T47D (cell line): ENCODE data around the gene LRRC17.
"Not testable (repeated sequence)": the region's sequence is repeated elsewhere in the genome, so short reads cannot be mapped to it uniquely, and the experiment has no call there.

ENCODE experiments used
- DNase-seq, 2 experiments: peaks; one replicate each; pipeline versions ENCODE4 v3.0.0 to v3.0.0-alpha.2; 2011 to 2012; ENCODE audit warnings: low read depth in 1 of 2, low spot score in 1 of 2
- JUND ChIP-seq: IDR thresholded peaks from 2 replicates; pipeline ENCODE4 v1.6.1; 2012; ENCODE audit warnings: low read depth
- in situ Hi-C: cut with HindIII; loops from 2 replicates; pipeline ENCODE4 v1.10.0; 2016; ENCODE audit warnings: low sequenced_read_pairs, low pct_unique_long_range_greater_than_20kb

Gene LRRC17

DNA sequence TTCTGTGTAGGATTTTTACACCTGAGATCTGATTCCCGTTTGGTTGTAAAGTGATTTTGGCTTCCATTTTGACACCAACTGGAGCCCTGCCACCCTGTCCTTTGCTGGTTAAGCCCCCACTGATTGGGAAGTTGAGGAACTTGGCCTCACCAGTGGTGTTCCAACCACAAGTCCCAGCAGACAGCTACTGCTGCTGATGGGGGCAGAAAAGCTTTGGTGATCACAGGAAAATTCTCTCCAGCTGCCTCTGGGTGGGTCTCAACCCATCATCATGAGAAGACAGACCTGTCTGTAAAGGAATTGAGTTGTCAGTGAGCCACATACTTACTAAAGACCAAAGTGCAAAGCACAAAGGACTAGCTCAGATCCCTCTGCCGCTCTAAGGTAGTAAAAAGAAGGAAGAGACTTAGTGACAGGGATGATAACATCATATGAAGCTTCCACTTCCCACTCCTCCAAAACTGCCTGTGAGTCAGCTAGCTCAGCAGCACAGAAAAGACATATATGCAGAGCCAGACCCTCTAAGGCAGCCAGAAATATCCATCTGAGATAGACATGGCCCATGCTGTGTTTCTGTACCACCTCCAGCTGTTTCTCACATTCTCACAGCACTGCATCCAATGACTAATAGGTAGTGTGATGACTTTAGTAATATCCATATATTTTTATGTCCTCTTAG, 22.4 kb upstream of the LRRC17 start:
- in situ Hi-C loops = no loop called here
- DNase-seq = no peak
- no peak for TF ChIP-seq JUND

DNA sequence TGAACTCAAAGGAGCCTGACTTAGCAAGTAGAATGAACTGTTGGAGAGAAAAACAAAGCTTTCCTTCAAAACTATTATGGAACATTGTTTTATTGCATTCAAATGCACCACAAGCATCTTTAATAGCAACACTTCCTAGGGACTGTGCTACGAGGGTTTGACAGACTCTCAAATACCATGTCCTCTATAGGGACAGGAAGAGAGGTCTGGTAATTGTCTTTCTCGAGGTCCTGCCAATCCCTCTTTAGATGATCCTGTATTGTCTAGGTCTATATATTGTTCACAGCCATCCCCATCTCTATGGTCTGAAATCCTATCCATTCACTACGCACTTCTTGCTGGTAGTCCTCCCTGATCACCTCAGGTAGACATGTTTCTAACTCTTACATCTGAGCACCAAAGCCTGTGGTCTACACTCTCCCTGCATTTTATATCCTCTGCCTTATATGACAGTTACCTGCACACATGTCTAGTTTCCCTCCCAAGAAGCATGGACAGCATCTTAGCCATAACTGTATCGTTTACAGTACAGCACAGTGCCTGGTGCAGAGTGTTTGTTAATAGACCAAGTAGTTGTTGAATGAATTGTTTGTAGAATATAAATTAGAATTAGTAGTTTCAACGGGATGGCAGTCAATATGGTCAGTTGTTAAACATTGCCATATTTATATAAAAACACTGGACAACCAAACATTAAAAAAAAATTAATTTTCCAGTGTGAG, 21.7 kb upstream of the LRRC17 start:
- no peak for TF ChIP-seq JUND
- no peak for DNase-seq
- in situ Hi-C loops = no loop called here

DNA sequence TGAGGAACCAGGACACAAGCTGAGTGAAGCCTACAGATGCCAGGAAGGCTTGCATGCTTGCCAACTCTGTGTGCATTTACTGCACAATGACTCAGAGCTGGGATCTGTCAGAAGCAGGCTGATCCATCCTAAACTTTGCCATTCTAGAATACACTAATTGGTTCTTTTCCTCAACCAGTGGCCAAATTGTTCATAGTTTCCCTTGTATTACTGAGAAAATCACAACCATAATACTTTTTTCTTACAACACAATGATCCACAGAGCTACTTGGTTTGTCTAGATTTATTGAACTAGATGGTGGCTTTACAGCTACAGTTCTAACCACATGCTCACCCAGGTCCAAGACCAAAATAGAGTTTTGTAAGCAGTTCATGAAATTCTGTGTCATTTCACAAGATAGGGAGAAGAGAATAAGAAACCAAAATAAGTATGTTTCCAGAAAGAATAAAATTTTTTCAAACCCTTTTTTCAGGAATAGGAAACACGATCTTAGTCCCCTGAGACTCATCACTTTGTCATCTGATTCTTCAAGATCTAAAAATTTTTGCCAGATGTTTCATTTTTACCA, 21.0 kb upstream of the LRRC17 start:
- DNase-seq = no peak
- no peak for TF ChIP-seq JUND
- in situ Hi-C loops = no loop called here

DNA sequence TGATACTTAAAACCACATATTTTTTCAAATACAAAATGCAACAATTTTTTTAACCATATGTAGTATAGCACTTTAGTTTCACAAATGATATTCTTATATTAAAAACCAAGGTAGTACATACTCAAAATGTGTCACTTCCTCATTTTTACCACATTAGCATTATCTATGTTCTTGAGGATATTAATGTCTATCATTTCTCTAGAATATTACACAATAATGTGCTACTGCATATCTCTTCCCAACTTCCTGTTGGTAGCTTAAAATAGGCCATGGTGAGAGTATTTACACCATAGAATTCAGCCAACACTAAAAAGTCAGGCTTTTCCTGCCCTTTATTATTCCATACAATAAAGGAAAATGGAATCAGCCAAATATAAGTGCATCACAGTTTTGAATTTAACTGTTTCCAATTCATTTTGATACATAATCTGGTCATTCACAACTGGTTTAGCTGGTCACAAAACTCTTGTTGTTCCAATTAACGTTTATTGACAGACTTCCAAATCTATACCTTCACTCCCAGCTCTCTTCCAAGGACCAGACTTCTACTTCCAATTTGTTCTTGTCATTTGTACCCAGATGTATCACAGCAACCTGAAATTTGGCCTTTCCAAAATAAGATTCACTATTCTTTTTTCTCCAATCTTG, 20.0 kb upstream of the LRRC17 start:
- no peak for DNase-seq
- in situ Hi-C loops = no loop called here
- TF ChIP-seq JUND = no peak

DNA sequence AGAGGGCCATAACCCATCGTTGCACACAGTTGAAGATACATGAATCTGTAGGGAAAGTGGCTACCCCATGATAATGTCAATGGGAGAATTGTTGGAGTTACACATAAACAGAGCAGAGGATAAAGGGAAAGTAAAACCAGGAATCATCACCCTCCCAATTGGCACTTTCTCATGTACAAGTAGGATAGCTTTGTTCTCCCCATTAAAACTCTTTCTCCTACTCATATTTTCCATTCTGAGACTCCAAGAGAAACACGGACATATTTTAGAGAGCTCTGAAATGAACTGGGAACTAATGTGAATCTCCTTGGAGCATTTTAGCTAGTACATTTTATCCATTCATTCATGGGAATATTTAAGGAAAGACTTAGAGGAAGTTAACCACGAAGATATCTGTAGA, 17.2 kb upstream of the LRRC17 start:
- in situ Hi-C loops = no loop called here
- no peak for DNase-seq
- no peak for TF ChIP-seq JUND

DNA sequence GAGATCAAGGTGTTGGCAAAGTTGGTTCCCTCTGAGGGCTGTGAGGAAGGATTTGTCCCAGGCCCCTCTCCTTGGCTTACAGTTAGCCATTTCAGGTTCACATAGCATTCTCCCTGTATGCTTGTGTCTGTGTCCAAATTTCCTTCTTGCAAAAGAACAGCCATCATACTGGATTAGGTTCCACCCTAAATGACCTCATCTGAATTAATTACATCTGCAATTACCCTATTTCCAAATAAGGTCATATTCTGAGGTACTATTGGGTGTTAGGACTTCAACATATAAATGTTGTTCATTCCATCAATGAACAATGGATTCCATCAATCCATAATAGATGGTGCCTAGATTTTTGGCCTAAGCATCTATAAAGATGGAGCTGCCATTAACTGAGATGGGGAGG, 16.2 kb upstream of the LRRC17 start:
- DNase-seq = no peak
- no peak for TF ChIP-seq JUND
- in situ Hi-C loops = no loop called here

DNA sequence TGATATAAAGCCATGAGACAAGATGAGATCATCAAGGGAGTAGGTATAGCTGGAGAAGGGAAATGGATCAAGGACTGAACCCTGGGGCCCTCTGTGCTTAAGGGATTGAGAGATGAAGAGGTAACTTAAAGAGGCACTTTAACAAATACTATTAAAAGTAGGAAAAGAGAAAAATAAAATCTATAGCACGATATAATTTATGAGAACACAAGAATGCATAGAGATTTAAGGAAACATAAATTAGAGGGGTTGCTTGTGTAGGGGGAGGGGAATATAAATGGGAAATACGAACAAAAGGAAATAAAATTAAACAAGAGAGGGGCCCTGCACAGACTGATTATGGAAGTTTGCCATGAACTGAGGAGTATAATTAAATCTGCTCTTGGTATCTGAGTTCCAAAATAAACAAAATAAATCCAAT, 15.6 kb upstream of the LRRC17 start:
- no peak for DNase-seq
- in situ Hi-C loops = no loop called here
- TF ChIP-seq JUND = no peak

DNA sequence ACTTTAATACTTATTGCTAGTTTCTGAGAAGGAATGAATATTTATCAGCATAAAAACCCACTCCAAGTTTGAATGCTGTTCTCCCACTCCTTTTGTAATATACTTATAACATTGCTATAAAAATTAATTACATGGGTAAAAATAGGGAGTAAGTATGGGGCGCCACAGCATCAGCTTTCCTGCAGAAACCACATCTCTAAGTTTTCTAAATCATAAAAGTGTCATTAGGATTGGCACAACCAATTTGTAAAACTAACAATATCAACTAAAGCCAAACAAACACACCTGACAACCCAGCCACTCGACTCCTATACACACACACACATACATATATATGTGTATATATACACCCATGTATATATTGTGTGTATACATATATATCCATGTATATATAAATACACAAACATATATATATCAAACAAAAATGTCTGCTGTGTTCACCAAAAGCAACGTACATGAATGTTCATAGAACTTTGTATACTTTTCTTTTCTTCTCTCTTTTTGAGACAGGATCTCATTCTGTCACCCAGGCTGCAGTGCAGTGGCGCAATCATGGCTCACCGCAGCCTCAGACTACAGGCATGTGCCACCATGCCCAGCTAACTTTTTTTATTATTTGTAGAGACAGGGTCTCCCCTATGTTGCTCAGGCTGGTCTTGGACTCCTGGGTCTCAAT, 14.8 kb upstream of the LRRC17 start:
- no peak for DNase-seq
- in situ Hi-C loops = no loop called here
- no peak for TF ChIP-seq JUND

DNA sequence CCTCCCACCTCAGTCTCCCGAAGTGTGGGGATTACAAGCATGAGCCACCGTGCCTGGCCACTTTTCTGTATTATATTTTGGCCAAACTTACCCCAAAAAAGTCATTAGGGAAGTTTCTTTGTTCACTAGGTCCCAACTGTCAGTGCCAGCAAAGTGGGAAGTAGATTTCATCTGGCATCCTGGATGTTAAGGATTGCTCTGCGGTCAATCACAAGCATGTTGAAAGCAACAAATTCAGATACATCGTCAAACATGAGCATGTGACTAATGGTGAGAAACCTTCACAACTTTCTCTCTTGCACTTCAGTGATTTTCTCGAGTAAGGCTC, 14.3 kb upstream of the LRRC17 start:
- DNase-seq = no peak
- no peak for TF ChIP-seq JUND
- in situ Hi-C loops = no loop called here

DNA sequence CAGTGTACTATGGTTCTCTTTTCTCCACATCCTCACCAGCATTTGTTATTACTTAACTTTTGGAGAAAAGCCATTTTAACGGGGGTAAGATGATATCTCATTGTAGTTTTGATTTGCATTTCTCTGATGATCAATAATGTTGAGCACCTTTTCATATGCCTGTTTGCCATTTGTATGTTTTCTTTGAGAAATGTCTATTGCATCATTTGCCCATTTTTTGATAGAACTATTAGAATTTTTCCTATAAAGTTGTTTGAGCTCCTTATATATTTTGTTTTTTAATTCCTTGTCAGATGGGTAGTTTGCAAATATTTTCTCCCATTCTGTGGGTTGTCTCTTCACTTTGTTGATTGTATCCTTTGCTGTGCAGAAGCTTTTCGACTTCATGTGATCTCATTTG, 10.7 kb upstream of the LRRC17 start:
- DNase-seq, in situ Hi-C loops: not testable (repeated sequence)

DNA sequence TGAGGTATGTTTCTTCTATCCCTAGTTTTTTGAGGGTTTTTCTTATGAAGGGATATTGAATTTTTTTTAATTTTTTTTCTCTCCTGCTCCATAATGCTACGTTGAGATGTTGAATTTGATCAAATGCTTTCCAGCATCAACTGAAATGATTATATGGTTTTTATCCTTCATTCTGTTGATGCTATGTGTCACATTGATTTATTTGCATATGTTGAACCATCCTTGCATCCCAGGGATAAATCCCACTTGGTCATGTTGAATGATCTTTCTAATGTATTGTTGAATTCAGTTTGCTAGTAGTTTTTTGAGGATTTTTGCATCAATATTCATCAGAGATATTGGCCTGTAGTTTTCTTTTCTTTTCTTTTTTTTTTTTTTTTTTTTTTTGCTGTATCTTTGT, 9.2 kb upstream of the LRRC17 start:
- DNase-seq, in situ Hi-C loops: not testable (repeated sequence)

DNA sequence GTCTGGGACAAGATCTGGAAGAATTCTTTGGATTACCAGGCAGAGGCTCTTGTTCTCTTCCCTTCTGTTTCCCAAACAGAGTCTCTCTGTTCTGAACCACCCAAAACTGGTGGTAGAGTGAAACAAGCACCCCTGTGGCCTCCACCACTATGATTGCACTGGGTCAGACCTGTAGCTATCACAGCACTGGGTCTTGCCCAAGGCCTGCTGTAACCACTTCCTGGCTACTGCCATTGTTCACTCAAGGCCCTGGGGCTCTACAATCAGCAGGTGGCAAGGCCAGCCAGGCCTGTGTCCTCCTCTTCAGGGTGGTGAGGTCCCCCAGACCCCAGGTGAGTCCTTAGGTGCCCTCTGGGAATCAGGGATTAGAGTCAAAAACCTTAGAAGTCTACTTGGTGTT, 4.1 kb upstream of the LRRC17 start:
- TF ChIP-seq JUND = no peak
- no peak for DNase-seq
- in situ Hi-C loops = no loop called here

DNA sequence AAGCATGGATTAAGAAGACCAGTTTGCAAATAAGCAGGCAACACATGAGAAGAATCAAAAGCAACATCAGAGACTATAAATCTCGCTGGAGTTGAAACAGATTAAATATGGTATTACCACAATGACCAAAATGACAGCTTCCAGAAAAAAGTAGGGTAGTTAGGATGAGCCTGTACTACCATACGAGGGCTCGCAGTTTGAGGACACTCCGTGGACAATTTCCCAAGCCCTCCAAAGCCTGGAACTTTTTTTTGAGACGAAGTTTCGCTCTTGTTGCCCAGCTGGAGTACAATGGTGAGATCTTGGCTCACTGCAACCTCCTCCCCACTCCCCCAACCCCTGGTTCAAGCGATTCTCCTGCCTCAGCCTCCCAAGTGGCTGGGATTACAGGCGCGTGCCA, 1.0 kb downstream of the LRRC17 start:
- in situ Hi-C loops = no loop called here
- TF ChIP-seq JUND = no peak

More for the DNA sequence above, 1.0 kb downstream of the LRRC17 start:
- no peak for DNase-seq
